DND-41 (cell line): ENCODE data around the gene RTF2.

Experiments
- CTCF ChIP-seq: IDR thresholded peaks from 2 replicates; pipeline ENCODE4 v1.5.1; 2012; ENCODE audit warnings: borderline replicate concordance, low read length, moderate library complexity, mild to moderate bottlenecking; ENCODE audit not compliant: poor library complexity, severe bottlenecking; ENCODE audit errors: extremely low read depth
- EZH2 ChIP-seq: IDR thresholded peaks from 3 replicates; pipeline ENCODE4 v1.6.1; 2012; ENCODE audit warnings: borderline replicate concordance, low read depth, mild to moderate bottlenecking, moderate library complexity, low read length, inconsistent platforms; ENCODE audit not compliant: severe bottlenecking

- no peak for TF ChIP-seq CTCF
- no peak for TF ChIP-seq EZH2
These were observed 25.8 kb upstream of the RTF2 start for GRCh38 chr20:56442389-56443365.
